ENCODE data around the gene S100A7A.

GRCh38 chr1:153434746-153435455 is 18.6 kb downstream of the S100A7A start:
- no peak for TF ChIP-seq CTCF (IDR thresholded peaks at IDR 0.05; ENCODE audit: insufficient read depth, low read length)
- no peak for TF ChIP-seq POLR2AphosphoS5 (IDR thresholded peaks at IDR 0.05; ENCODE audit: low read depth)
- TF ChIP-seq REST (IDR thresholded peaks at IDR 0.05; ENCODE audit: insufficient replicate concordance, low read depth) = no peak
